Measurements from ENCODE around the gene CLCN5.

DNA sequence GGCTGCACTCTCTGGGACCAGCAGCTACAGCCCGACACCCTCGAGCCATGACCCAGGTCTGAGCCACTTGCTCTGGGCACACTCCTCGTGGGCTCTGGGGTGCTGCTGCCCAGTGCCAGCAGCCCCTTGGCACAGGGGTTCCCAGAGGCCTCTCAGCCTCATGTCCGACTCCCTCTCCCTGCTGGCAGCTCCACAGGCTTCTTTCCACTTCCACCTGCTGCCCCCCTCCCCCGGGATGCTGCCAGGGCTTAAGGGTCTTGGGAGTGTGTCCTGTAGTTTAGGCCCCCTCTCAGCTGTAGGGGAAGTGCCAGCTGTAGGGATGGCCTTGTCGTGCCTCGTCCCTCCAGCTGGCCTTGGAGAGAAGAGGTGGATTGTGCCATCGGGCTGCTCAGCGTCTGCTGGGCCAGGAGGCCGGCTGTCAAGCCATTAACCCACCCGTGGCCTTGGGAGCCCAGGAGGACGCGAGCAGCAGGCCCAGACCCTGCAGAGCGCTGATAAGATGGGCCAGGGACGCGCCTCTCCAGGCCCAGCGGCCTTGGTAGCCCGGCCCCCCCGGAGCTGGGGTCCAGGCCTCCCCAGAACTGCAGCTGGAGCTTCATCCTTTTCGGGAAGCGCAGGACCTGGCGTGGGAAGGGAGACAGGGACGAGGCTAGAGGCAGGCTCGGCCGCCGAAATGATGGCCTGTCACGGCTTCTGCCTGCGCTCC, 44.1 kb upstream of the CLCN5 start:
- TF ChIP-seq, protein P1, sequence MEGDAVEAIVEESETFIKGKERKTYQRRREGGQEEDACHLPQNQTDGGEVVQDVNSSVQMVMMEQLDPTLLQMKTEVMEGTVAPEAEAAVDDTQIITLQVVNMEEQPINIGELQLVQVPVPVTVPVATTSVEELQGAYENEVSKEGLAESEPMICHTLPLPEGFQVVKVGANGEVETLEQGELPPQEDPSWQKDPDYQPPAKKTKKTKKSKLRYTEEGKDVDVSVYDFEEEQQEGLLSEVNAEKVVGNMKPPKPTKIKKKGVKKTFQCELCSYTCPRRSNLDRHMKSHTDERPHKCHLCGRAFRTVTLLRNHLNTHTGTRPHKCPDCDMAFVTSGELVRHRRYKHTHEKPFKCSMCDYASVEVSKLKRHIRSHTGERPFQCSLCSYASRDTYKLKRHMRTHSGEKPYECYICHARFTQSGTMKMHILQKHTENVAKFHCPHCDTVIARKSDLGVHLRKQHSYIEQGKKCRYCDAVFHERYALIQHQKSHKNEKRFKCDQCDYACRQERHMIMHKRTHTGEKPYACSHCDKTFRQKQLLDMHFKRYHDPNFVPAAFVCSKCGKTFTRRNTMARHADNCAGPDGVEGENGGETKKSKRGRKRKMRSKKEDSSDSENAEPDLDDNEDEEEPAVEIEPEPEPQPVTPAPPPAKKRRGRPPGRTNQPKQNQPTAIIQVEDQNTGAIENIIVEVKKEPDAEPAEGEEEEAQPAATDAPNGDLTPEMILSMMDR (IDR thresholded peaks at IDR 0.05) = no peak
- TF ChIP-seq POLR2A (IDR thresholded peaks at IDR 0.05; ENCODE audit: low read depth) (no peak), EP300 (IDR thresholded peaks at IDR 0.05) (no peak), POLR2AphosphoS5 (IDR thresholded peaks at IDR 0.05) (no peak)

Measured in esophagus muscularis mucosa (tissue), 4 donors.